ENCODE results near the gene GTF3C5. TPM values are rescaled to one million over a fixed set of nuclear protein-coding genes. Genes with fewer than 3 reads are reported as not detected.

GTF3C5 gene
- total and polyA plus RNA-seq, 10 of the 15 experiments (the other 5 are each of a cell fraction or from before 2014, with no cell fraction given), result 2.2 to 81.1 (median 68.7) TPM

GRCh38 chr9:133005957-133006356 is 24.8 kb upstream of the GTF3C5 start:
- WGBS (ENCODE audit: insufficient coverage, insufficient replicate concordance, low lambda C conversion rate, missing lambda C conversion rate), result 29% methylated on average over 3 of the region's 3 CpGs
- ChIA-PET RAD21 (ENCODE audit: unreplicated experiment) (interaction anchor here (0.8 kb wide), 1 partner anchor 28 kb away, joined by 3 read pairs; no protein-coding TSS in a partner anchor), CTCF (interaction anchor here (2.6 to 2.8 kb wide), 2 partner anchors 16 to 28 kb away, joined by 7 to 15 read pairs; partner anchors contain the start of gene GFI1B), POLR2A (no interaction called here), SMC1A (ENCODE audit: uncharacterized antibody, unreplicated experiment) (interaction anchor here (1.3 kb wide), 1 partner anchor 16 kb away, joined by 3 read pairs; no protein-coding TSS in a partner anchor)
- H4K20me1 ChIP-seq (ENCODE audit: control insufficient read depth, insufficient read depth), result no peaks in the 10 kb centered on the region
- ATAC-seq (no peak), DNase-seq (ENCODE audit: low read depth, low spot score) (no peak), FAIRE-seq (no peak)
- no peak overlapping the region for H2AFZ ChIP-seq (ENCODE audit: control insufficient read depth, low read depth, low read length)
- H3K79me2 ChIP-seq (ENCODE audit: control insufficient read depth, insufficient read depth, low read length), result no peaks in the 10 kb centered on the region
- no peaks in the 10 kb centered on the region for H3K4me1 ChIP-seq (ENCODE audit: control insufficient read depth, insufficient read depth, low read length)
- BruUV-seq (replicated peaks), result no TSS peak
- H3K9ac ChIP-seq (ENCODE audit: control insufficient read depth, insufficient read depth, low read length), result no peak overlapping the region
- in situ Hi-C loops (cut with MboI) (no loop called here), intact Hi-C loops (cut with micrococcal nuclease; ENCODE audit: unreplicated experiment) (no loop called here)
- peaks cover 0 to 2% of the 10 kb centered on the region in 2 experiments; a peak in 2 of 4 replicates for H3K27me3 ChIP-seq (replicated peaks in 1 of 2; ENCODE audit: control insufficient read depth in 2 of 2, insufficient read depth in 2 of 2, low read length in 1 of 2)
- H3K36me3 ChIP-seq (ENCODE audit: control insufficient read depth in 2 of 2, insufficient read depth in 2 of 2, low read length in 1 of 2), result no peaks in the 10 kb centered on the region
- H3K4me2 ChIP-seq (ENCODE audit: control insufficient read depth, insufficient read depth), result no peak overlapping the region
- H3K4me3 ChIP-seq, result no peak overlapping the region
- H3K9me3 ChIP-seq (replicated peaks; ENCODE audit: control insufficient read depth, insufficient read depth, low read length), result no peaks in the 10 kb centered on the region; the same call in 2 of the 3 replicates
- no peak overlapping the region for H3K27ac ChIP-seq (ENCODE audit: control insufficient read depth, insufficient read depth)
- no peak for TF ChIP-seq LARP7 (IDR thresholded peaks at IDR 0.05)
- TF ChIP-seq NFYA (IDR thresholded peaks at IDR 0.05; ENCODE audit: borderline replicate concordance, low read depth, low read length), result no peak
- TF ChIP-seq TAF1 (IDR thresholded peaks at IDR 0.05; ENCODE audit: borderline replicate concordance, low read depth, low read length), result no peak
- TF ChIP-seq ATF7 (IDR thresholded peaks at IDR 0.05; ENCODE audit: low read depth), result no peak
- no peak for TF ChIP-seq SREBF1 (IDR thresholded peaks at IDR 0.05; ENCODE audit: low read length)
- no peak for TF ChIP-seq MEF2B (IDR thresholded peaks at IDR 0.05; ENCODE audit: partially characterized antibody, poor library complexity, severe bottlenecking)
- TF ChIP-seq IRF4 (IDR thresholded peaks at IDR 0.05; ENCODE audit: low read depth, low read length), result no peak
- no peak for TF ChIP-seq PAX5 (IDR thresholded peaks at IDR 0.05; ENCODE audit: borderline replicate concordance, low read depth, low read length)
- TF ChIP-seq EP300 (IDR thresholded peaks at IDR 0.05; ENCODE audit: borderline replicate concordance in 1 of 2, control insufficient read depth in 1 of 2, low read depth in 2 of 2, low read length in 2 of 2), result no peak
- TF ChIP-seq RELA (IDR thresholded peaks at IDR 0.05; ENCODE audit: borderline replicate concordance, partially characterized antibody), result no peak
- TF ChIP-seq MLLT1 (IDR thresholded peaks at IDR 0.05), result no peak
